ENCODE measurements around the gene SELENOH. TPM values are rescaled to one million over a fixed set of nuclear protein-coding genes. Genes with fewer than 3 reads are reported as not detected.

The SELENOH gene
- total and polyA plus RNA-seq, 2 of the 8 experiments (the other 6 are each of a cell fraction or from before 2014, with no cell fraction given): 243 to 264 TPM

DNA sequence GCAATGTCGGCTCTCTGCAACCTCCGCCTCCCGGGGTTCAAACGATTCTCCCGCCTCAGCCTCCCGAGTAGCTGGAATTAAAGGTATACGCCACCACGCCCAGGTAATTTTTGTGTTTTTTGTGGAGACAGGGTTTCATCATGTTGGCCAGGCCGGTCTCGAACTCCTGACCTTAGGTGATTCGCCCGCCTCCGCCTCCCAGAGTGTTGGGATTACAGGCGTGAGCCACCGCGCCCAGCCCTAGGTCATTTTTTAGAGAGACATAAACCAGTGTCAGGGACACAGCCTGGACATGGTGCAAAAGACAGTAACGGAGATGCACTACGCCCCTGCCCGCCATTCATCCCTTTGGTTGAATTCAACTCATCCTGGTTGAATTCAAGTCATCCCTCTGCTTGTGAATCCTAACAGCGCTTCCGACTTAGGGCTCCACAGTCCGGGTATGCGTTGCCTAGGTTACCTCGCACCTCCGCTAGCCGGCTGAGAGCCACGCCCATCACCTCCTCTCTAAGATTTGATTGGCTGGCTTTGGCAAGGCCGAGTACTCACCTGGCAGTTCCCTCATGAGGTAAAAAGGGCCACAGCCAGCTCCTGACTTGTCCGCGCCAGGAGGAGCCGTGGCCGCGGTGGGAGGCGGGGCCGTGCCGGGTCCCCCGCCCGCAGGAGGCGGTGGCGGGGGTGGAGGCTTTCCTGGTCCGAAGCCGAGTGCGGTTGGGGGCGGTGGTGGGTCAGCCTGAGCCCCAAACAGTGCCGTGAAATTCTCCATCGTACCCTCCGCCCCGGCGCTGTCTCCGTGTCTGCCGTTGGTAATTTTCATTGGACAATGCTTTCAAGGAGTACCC is 29.7 kb upstream of the SELENOH start, which contains the start of gene MED19 (continued):
- TF ChIP-seq RXRA (IDR thresholded peaks at IDR 0.05; ENCODE audit: insufficient read depth, low read depth, low read length) (no peak), SP2 (IDR thresholded peaks at IDR 0.05; ENCODE audit: low read length) (no peak), SIN3A (conservative IDR thresholded peaks at IDR 0.05 in 1 of 2, IDR thresholded peaks at IDR 0.05 in 1 of 2; ENCODE audit: low read depth in 1 of 2, low read length in 2 of 2) (peak; percentile 80 to 97; a peak in 1 of 4 replicates), POLR2AphosphoS5 (IDR thresholded peaks at IDR 0.05; ENCODE audit: low read depth, low read length) (peak; percentile 76), SAP30 (IDR thresholded peaks at IDR 0.05; ENCODE audit: insufficient read depth, insufficient replicate concordance, low read length) (peak; percentile 97), HDAC6 (IDR thresholded peaks at IDR 0.05; ENCODE audit: low read depth, low read length) (no peak), SRF (IDR thresholded peaks at IDR 0.05; ENCODE audit: low read depth, low read length) (no peak), TBP (IDR thresholded peaks at IDR 0.05; ENCODE audit: low read depth, low read length) (peak; percentile 23; the same call in 1 of the 2 replicates), NANOG (IDR thresholded peaks at IDR 0.05; ENCODE audit: insufficient read depth, low read depth, low read length, poor library complexity, severe bottlenecking) (no peak), RFX5 (IDR thresholded peaks at IDR 0.05; ENCODE audit: borderline replicate concordance, low read depth, low read length) (no peak), TAF1 (IDR thresholded peaks at IDR 0.05; ENCODE audit: low read depth, low read length) (peak; percentile 61; the same call in 1 of the 2 replicates), SUZ12 (IDR thresholded peaks at IDR 0.05; ENCODE audit: low read length) (no peak)
- TF ChIP-seq, protein P1, sequence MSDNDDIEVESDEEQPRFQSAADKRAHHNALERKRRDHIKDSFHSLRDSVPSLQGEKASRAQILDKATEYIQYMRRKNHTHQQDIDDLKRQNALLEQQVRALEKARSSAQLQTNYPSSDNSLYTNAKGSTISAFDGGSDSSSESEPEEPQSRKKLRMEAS (IDR thresholded peaks at IDR 0.05): peak; percentile 16; the same call in 1 of the 2 replicates
